Stimulated activated CD8-positive, alpha-beta memory T cell treated with anti-CD3 and anti-CD28 coated beads, Interleukin-2, amount 100 ng/mL, for 1 hour (primary cell): ENCODE data around the gene ATR.
"Not testable (repeated sequence)": the region's sequence is repeated elsewhere in the genome, so short reads cannot be mapped to it uniquely, and the experiment has no call there.

Experiments
- DNase-seq, 2 donors: peaks; one replicate each; pipeline ENCODE4 v3.0.0-alpha.2; 2020; ENCODE audit warnings: low read depth in 2 of 2

The ATR gene

DNA sequence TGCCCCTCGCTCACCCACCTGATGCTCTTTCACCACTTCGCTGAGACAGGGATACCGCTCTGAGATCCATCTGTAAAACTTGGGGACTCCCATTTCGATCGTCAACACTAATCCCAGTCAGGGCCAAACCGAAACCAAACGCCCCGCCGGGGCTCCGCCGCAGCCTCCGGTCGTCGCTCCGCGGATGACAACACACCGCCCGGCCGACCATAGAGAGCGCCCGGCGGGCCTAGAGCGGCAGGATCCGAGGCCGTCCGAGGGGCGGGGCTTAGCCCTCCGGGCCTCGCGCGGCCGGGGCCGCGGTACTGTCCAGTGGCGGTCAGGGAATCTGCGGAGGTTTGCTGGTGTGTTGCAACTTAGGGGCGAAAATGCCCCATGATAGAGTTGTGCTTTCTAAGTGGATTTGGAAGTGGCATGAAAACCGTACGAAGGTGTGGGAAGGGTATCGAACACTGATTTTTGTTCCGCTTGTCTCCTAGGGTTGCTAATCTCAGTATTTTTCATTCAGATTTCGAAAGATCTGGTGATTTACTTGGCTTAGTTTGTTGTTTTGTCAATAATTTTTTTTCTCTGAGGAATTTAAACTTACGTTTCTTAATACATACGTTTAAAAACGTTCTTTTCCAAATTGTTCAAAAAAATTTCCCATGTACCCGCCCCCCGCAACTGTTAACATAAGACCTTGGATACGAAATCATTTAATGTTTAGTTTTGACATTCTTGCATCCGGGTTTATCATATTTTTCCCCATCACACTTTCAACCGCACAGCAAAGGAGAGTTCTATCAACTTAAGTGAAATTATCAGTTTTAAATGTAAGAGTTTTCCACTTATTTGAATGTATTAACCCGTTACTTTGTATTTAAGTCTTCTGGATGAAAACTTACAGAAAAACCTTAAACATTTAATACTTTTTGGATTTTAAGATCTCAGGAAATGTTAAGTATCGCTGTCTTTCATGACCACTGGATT is 130.4 kb downstream of the ATR start, which contains the start of gene XRN1:
TSS of gene XRN1 (minus strand) at position 186 of the 972 bp plus-strand sequence. CDS start at position 93, 93 bp downstream.
- DNase-seq: peak; percentile 84 to 90

DNA sequence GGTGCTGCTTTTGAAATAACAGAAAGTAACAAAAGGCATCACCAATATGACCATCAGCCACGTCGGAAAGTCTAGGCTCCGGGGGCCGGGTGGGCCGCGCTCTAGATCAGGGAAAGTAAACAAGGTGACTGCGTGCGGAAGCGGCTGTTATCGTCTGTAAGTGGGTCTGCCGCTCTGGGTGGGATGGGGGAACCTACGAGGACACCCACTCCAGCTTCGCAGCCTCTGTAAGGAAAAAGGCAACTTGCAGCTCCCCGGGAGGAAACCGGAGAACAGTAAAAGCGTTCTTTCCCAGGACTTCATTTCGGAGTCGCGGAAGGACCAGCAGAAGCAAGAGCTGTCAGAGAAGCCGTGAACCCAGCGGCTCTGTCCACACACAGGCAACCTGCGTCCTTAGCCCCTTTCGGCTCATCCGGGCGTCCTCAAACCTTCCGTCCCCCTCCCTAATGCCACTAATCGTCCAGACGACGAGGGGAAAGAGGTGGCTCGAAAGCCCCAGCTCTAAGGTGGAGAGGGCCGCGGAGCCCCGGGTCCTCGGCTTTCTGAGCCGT is 131.2 kb downstream of the ATR start:
- DNase-seq: peak; percentile 4 to 13

DNA sequence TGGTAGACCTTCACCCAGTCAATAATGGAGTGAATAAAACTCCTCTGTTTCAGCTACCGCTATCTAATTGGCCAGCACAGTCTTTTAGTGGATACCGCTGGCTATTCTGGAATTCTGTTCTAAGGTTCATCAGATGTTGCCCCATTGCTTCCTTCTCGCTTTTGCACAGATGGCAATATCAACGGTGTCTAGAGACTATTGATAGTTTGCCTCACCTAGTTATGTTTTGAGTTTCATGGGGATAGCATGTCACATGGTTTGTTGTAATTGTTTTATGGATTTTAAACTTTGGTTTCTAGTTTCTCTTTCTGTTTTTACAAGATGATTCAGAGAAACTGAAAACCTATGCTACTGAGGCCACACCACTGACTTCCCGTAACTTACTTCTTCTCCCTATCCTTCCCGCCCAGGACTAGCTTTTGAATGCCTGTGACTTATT is 132.7 kb downstream of the ATR start:
- no peak for DNase-seq

DNA sequence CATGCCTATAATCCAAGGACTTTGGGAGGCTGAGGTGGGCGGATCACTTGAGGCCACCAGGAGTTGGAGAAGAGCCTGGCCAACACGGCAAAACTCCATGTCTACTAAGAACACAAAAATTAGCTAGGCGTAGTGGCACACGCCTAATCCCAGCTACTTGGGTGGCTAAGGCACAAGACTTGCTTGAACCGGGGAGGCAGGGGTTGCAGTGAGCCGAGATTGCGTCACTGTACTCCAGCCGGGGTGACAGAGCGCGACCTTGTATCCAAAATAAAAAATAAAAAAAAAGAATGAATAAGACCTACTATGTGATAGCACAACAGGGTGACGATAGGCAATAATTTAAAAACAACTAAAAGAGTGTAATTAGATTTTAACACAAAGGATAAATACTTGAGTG is 134.2 kb downstream of the ATR start:
- no peak for DNase-seq

DNA sequence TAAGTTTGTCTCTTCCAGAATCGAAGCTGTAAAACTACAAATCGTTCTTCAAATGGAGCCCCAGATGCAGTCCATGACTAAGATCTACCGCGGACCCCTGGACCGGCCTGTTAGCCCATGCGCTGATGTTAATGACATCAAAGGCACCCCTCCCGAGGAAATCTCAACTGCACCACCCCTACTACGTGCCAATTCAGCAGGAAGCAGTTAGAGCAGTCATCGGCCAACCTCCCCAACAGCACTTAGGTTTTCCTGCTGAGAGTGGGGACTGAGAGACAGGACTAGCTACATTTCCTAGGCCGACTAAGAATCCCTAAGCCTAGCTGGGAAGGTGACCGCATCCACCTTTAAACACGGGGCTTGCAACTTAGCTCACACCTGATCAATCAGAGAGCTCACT is 135.5 kb downstream of the ATR start:
- DNase-seq: not testable (repeated sequence)

DNA sequence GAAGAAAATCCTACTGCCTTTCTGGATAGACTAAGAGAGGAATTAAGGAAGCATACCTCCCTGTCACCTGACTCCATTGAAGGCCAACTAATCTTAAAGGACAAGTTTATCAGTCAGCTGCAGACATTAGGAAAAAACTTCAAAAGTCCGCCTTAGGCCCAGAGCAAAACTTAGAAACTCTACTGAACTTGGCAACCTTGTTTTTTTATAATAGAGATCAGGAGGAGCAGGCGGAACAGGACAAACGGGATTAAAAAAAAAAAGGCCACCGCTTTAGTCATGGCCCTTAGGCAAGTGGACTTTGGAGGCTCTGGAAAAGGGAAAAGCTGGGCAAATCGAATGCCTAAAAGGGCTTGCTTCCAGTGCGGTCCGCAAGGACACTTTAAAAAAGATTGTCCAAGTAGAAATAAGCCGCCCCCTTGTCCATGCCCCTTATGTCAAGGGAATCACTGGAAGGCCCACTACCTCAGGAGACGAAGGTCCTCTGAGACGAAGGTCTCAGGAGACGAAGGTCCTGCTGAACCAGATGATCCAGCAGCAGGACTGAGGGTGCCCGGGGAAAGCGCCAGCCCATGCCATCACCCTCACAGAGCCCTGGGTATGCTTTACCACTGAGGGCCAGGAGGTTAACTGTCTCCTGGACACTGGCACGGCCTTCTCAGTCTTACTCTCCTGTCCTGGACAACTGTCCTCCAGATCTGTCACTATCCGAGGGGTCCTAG is 138.9 kb downstream of the ATR start:
- not testable (repeated sequence) for DNase-seq

DNA sequence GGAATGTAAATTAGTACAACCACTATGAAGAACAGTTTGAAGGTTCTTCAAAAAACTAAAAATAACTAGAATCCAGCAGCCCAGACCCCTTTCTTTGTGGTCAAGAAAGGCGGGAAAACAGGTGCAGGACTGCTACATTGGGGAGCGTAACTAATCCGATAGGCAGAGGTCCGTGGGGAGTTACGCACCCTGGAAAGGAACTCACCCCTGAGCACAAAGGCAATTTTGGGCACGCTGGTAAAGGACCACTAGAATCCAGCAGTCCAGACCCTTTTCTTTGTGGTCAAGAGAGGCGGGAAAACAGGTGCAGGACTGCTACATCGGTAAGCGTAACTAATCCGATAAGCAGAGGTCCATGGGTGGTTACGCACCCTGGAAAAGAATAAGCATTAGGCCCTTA is 140.4 kb downstream of the ATR start:
- DNase-seq: not testable (repeated sequence)

DNA sequence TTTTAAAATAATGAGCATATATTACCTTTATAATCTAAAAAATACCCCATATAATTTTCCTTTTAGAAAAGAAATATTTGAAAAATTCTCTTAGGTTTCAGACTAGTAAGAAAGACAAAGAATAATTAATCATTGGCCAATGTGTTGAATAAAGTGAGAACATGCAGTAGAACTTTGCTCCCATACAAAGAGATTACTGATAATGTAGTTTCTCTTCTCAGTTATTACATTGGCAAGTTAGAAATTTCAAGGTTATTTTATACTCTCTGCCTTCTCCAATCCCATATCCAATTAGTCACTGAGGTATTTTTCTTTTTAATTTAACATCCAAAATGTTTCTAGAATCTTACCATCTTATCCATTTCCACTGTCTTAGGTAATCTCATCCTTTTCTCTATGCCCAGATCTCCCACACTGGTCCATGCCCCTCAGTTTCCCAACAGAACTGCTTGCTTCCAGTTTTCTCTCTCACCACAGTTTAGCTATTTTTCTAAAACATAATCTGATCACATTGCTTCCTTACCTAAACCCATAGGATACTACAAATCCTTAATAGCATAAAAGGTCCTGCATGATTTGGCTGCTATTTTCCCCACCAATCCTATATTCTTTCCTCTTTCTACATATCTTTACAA is 141.5 kb downstream of the ATR start:
- no peak for DNase-seq

DNA sequence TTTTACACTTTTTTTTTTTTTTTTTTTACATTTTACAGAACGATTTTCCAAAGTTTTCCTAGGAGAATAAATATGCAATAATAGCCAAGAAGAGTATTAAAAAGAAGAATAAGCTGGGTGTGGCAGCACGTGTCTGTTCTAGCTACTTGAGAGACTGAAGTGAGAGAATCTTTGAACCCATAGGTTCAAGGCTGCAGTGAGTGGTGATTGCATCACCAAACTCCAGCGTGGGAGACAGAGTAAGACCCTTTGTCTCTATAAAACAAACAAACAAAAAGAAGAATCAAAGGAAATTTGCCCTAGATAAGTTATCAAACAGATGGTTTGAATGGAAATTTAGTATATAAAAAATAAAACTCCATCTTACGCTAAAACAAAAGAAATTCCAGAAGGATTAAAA is 144.0 kb downstream of the ATR start:
- no peak for DNase-seq

DNA sequence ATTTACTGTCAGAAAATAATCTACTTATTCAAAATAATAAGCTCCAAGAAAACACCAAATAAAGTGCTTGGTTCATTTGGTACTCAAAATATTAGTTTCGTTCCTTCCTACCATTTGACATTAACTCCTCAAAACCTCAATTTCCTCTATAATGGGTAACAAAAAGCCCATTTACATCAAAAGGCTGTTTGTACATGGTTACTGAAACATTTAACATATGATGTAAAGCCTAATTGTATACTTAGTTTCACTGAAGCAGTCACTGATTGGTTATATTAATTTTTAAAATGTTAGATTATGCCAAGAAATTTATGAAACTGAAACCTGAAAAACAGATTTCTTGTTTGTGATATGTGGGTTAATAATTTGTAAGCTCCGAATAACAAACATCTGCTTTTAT is 145.4 kb downstream of the ATR start:
- no peak for DNase-seq

DNA sequence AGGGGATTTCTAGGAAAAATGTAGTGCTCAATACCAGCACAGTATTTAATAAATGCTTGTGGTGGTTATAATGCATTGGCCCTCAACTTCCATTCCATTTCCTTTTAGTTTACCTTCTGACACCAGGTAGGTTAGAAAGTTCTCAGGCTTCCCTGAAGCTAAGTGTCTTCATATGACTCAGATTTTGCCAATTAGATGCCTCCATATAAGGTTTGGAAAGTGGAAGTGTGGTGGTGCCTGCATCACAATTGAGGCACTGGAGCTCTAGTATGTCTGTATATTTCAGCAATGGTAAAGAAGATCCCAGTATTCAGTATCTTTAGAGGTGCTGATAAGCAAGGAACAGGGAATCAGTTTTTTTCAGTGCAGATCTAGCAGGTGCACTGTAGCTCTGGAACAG is 149.0 kb downstream of the ATR start:
- no peak for DNase-seq

DNA sequence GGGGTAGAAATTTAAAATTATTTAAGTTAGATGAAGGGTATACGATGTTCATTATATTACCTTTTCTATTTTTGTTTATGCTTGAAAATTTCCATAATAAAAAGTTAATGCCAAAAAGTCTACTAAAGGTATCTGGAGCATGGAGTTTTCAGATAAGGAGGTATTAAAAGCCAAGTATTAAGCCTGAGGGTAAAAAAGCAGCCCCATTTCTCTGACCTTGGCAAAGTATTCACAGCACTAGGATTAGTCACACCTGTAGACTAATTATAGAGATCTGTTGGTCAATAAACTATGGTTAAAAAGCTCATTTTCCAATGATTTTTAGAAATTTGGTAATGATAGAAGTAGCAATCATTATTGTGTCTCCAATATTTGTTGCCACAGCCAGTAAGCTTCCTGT is 153.8 kb downstream of the ATR start:
- no peak for DNase-seq

DNA sequence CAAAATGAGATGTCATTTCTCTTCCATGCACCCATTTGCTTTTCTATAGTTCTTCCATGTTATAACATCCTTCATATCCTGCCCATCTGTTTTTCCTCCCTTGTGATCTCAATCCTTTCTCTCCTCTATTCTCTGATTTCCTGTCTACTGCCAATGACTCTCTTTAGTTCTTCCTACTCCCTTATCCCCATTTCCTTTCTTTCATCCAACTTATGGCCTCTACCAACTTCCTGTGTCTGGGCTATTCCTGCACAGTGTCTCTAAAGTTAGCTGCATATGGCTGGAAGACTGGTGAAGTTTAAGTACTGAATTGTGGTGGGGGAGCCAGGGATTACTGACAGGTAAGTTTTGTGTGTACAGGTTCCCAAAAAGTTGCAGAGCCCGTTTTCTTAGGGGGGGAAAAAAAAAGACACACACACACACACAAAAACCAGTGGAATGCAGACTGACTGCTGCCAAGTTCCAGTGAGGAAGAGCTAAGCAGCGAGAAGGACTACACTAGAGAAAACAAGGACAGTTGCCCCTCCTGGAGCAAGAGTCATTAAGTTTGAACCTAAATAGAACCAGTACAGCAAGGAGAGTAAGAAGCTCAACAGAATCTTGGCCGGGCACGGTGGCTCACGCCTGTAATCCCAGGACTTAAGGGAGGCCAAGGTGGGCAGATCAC is 159.5 kb downstream of the ATR start:
- DNase-seq: no peak

DNA sequence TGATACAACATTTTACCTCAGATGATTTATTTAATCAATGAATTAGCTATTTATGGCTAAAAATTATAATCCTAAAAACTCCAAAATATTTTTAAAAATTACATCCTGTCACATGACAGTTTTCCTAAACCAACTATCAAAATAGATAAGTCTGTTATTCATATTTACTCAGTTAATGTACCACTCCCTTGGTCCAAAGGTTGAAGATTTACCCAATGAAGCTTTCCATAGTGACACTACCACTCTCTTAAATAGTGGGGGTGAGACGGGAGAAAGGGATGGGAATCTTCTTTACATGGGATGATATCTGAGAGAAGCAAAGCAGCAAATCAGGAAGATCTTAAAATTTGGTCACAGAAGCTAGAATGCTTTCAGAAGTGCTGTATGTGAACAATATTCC is 161.2 kb downstream of the ATR start:
- DNase-seq: no peak

DNA sequence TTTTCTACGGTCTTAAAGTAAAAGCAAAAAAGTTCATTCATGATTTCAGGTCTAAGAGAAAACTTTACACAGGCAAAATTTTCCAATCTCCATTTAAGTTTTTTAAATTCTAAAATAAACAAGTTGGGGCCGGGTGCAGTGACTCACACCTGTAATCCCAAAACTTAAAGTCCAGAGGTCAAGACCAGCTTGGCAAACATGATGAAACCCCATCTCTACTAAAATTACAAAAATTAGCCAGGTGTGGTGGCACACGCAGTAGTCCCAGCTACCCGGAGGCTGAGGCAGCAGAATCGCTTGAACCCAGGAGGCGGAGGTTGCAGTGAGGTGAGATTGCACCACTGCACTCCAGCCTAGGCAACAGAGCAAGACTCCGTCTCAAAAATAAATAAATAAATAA is 178.0 kb downstream of the ATR start:
- DNase-seq: not testable (repeated sequence)
